Keratinocyte (primary cell): Measurements from ENCODE around the gene BAZ2B. TPM values are rescaled to one million over a fixed set of nuclear protein-coding genes. Genes with fewer than 3 reads are reported as not detected.

Experiments
- DNase-seq: peaks from one replicate; pipeline ENCODE4 v3.0.0-alpha.2; 2011; ENCODE audit warnings: low read depth, missing footprints, low spot score
- FAIRE-seq: peaks from 2 replicates; lab custom pipeline; 2011; peaks lifted over from hg19 to GRCh38; lab: Jason Lieb, UNC
- H2AFZ ChIP-seq: 2 replicates; pipeline ENCODE4 v1.6.0; 2012; ENCODE audit warnings: low read length, control low read depth, inconsistent platforms; ENCODE audit not compliant: control insufficient read depth
- H3K27ac ChIP-seq: 2 replicates; pipeline ENCODE4 v1.5.1; 2011; ENCODE audit warnings: low read length; ENCODE audit not compliant: control insufficient read depth, insufficient read depth
- H3K27me3 ChIP-seq: 3 replicates; pipeline ENCODE4 v1.6.0; 2011; ENCODE audit warnings: low read length; ENCODE audit not compliant: control insufficient read depth, insufficient read depth; ENCODE audit errors: extremely low read depth
- H3K36me3 ChIP-seq, 2 experiments: 2 replicates in 1 of 2; 3 replicates in 1 of 2; pipeline ENCODE4 v1.5.1; 2011; ENCODE audit warnings: low read length in 2 of 2, mild to moderate bottlenecking in 1 of 2; ENCODE audit not compliant: control insufficient read depth in 2 of 2, insufficient read depth in 2 of 2; ENCODE audit errors: extremely low read depth in 1 of 2
- H3K4me1 ChIP-seq: 3 replicates; pipeline ENCODE4 v1.5.1; 2011; ENCODE audit warnings: low read length; ENCODE audit not compliant: control insufficient read depth, insufficient read depth; ENCODE audit errors: extremely low read depth
- H3K4me2 ChIP-seq: 3 replicates; pipeline ENCODE4 v1.6.0; 2011; ENCODE audit warnings: low read depth, low read length; ENCODE audit not compliant: control insufficient read depth, insufficient read depth; ENCODE audit errors: extremely low read depth
- H3K4me3 ChIP-seq, 3 experiments: fragments of 200-600 bp in 1 of 3; sonication (generic) in 1 of 3; 2 replicates in 2 of 3; 3 replicates in 1 of 3; pipeline ENCODE4 v1.5.1; 2011 to 2016; ENCODE audit warnings: low read length in 3 of 3, mild to moderate bottlenecking in 3 of 3, control low read depth in 2 of 3, inconsistent platforms in 1 of 3, low read depth in 1 of 3, mixed read lengths in 1 of 3, mixed run types in 1 of 3, moderate library complexity in 1 of 3; ENCODE audit not compliant: control insufficient read depth in 2 of 3, insufficient read depth in 2 of 3; ENCODE audit errors: extremely low read depth in 1 of 3
- H3K79me2 ChIP-seq: 2 replicates; pipeline ENCODE4 v1.6.0; 2012; ENCODE audit warnings: low read length; ENCODE audit not compliant: control insufficient read depth, insufficient read depth
- H3K9ac ChIP-seq: 3 replicates; pipeline ENCODE4 v1.6.0; 2011; ENCODE audit warnings: low read length; ENCODE audit not compliant: control insufficient read depth, insufficient read depth; ENCODE audit errors: extremely low read depth
- H3K9me1 ChIP-seq: 3 replicates; pipeline ENCODE4 v1.6.0; 2011; ENCODE audit warnings: low read length; ENCODE audit not compliant: control insufficient read depth, insufficient read depth; ENCODE audit errors: extremely low read depth
- H3K9me3 ChIP-seq: 2 replicates; pipeline ENCODE4 v1.5.1; 2012; ENCODE audit warnings: low read depth, low read length; ENCODE audit not compliant: control insufficient read depth
- H4K20me1 ChIP-seq: 3 replicates; pipeline ENCODE4 v1.6.0; 2011; ENCODE audit warnings: low read length; ENCODE audit not compliant: control insufficient read depth, insufficient read depth; ENCODE audit errors: extremely low read depth
- CTCF ChIP-seq, 3 experiments: IDR thresholded peaks in 1 of 3; conservative IDR thresholded peaks in 1 of 3; optimal IDR thresholded peaks in 1 of 3; 2 replicates in 2 of 3; 3 replicates in 1 of 3; pipeline versions ENCODE3 to v1.5.1; 2011; ENCODE audit warnings: low read length in 3 of 3, mild to moderate bottlenecking in 3 of 3, moderate library complexity in 2 of 3, control low read depth in 1 of 3, inconsistent platforms in 1 of 3; ENCODE audit not compliant: insufficient read depth in 2 of 3; ENCODE audit errors: extremely low read depth in 1 of 3
- EZH2 ChIP-seq: IDR thresholded peaks from one replicate; pipeline ENCODE4 v1.6.1; 2012; ENCODE audit warnings: inconsistent platforms, mild to moderate bottlenecking, low read length, moderate library complexity
- dilution Hi-C: fragments of 300-500 bp; cut with MboI; formaldehyde crosslinking; loops from one replicate; pipeline ENCODE4 v1.7.0; 2020; ENCODE audit warnings: low sequenced_read_pairs; ENCODE audit not compliant: extremely low pct_ligation_motif_present
- polyA plus RNA-seq, 5 experiments: library from polyadenylated mRNA; depleted of rRNA in 3 of 5; stranded (reverse) in 3 of 5; stranded (forward) in 1 of 5; unstranded in 1 of 5; fragments of >200 nt; gene quantifications; 1 replicate in 1 of 5; 2 replicates in 3 of 5; 3 replicates in 1 of 5; pipeline versions ENCODE4 v1.2.1 to v1.2.3, GENCODE V29; 2011 to 2012; ENCODE audit warnings: missing spikeins in 2 of 5, low read depth in 1 of 5, low replicate concordance in 1 of 5

BAZ2B gene
- polyA plus RNA-seq, 1 donor (not counting 4 experiments of a cell fraction or from before 2014, with no cell fraction given): 27.0 TPM

GRCh38 chr2:159438720-159439353 is 177.5 kb downstream of the BAZ2B start:
- Histone ChIP-seq H3K79me2 (no peaks in the 10 kb centered on the region), H3K27ac (no peak overlapping the region), H4K20me1 (no peaks in the 10 kb centered on the region), H2AFZ (no peak overlapping the region), H3K4me2 (no peak overlapping the region), H3K9me1 (no peaks in the 10 kb centered on the region), H3K36me3 (peaks cover 0 to 3% of the 10 kb centered on the region in 2 experiments), H3K9ac (no peak overlapping the region), H3K4me1 (no peaks in the 10 kb centered on the region), H3K4me3 (no peak overlapping the region), H3K27me3 (no peaks in the 10 kb centered on the region), H3K9me3 (no peaks in the 10 kb centered on the region)
- dilution Hi-C loops: no loop called here
- DNase-seq (no peak), FAIRE-seq (no peak)
- TF ChIP-seq CTCF (optimal IDR thresholded peaks at IDR 0.05 in 1 of 3, IDR thresholded peaks at IDR 0.05 in 1 of 3, conservative IDR thresholded peaks at IDR 0.05 in 1 of 3; ENCODE audit: extremely low read depth in 1 of 3, insufficient read depth in 2 of 3, low read length in 3 of 3) (no peak), EZH2 (no peak)

- Histone ChIP-seq H3K79me2 (no peaks in the 10 kb centered on the region), H3K4me2 (no peak overlapping the region), H2AFZ (no peak overlapping the region), H4K20me1 (no peaks in the 10 kb centered on the region), H3K9me1 (no peaks in the 10 kb centered on the region), H3K4me3 (no peak overlapping the region), H3K9ac (no peak overlapping the region), H3K36me3 (peaks cover 0 to 3% of the 10 kb centered on the region in 2 experiments), H3K4me1 (no peaks in the 10 kb centered on the region), H3K27ac (no peak overlapping the region), H3K27me3 (no peaks in the 10 kb centered on the region), H3K9me3 (no peaks in the 10 kb centered on the region)
- no peak for FAIRE-seq
- no peak for DNase-seq
- TF ChIP-seq CTCF (optimal IDR thresholded peaks at IDR 0.05 in 1 of 3, IDR thresholded peaks at IDR 0.05 in 1 of 3, conservative IDR thresholded peaks at IDR 0.05 in 1 of 3; ENCODE audit: extremely low read depth in 1 of 3, insufficient read depth in 2 of 3, low read length in 3 of 3) (no peak), EZH2 (no peak)
- dilution Hi-C loops: no loop called here
Observed at GRCh38 chr2:159438284-159438683, 178.1 kb downstream of the BAZ2B start.
